Esophagus (tissue), 2 donors: Measurements from ENCODE around the gene IL25. TPM values are rescaled to one million over a fixed set of nuclear protein-coding genes. Genes with fewer than 3 reads are reported as not detected.

Source experiments
- H3K27ac ChIP-seq, 2 donors: one replicate each; pipeline ENCODE4 v1.5.1; 2013; ENCODE audit warnings: low read depth in 2 of 2, mild to moderate bottlenecking in 2 of 2, inconsistent platforms in 1 of 2, low read length in 1 of 2, moderate library complexity in 1 of 2
- H3K27me3 ChIP-seq, 2 donors: one replicate each; pipeline ENCODE4 v1.6.1; 2013; ENCODE audit warnings: low read length in 2 of 2, control low read depth in 1 of 2, mild to moderate bottlenecking in 1 of 2; ENCODE audit not compliant: insufficient read depth in 2 of 2, control insufficient read depth in 1 of 2
- H3K36me3 ChIP-seq, 2 donors: one replicate each; pipeline ENCODE4 v1.6.1; 2013; ENCODE audit warnings: low read length in 1 of 2; ENCODE audit not compliant: control insufficient read depth in 2 of 2, insufficient read depth in 2 of 2
- H3K4me1 ChIP-seq, 2 donors: one replicate each; pipeline ENCODE4 v1.6.1; 2013; ENCODE audit warnings: low read length in 1 of 2; ENCODE audit not compliant: control insufficient read depth in 2 of 2, insufficient read depth in 2 of 2
- H3K4me3 ChIP-seq, 2 donors: one replicate each; pipeline ENCODE4 v1.5.1; 2013; ENCODE audit warnings: low read length in 2 of 2, mild to moderate bottlenecking in 2 of 2, low read depth in 1 of 2, moderate library complexity in 1 of 2
- H3K9me3 ChIP-seq, 2 donors: one replicate each; pipeline ENCODE4 v1.6.1; 2013; ENCODE audit warnings: mild to moderate bottlenecking in 2 of 2, low read depth in 1 of 2, low read length in 1 of 2, moderate library complexity in 1 of 2; ENCODE audit not compliant: control insufficient read depth in 2 of 2, insufficient read depth in 1 of 2
- WGBS, 2 donors: extraction: QIAGEN DNeasy Blood & Tissue Kit; methylation state at CpG; one replicate each; pipeline ENCODE4 v1.1.7; 2013; 5-methylcytosine and 5-hydroxymethylcytosine counted together
- polyA plus RNA-seq, 2 donors: library from polyadenylated mRNA; stranded (reverse); fragments of 200-250 nt; gene quantifications; one replicate each; pipeline ENCODE4 v1.2.3, GENCODE V29; 2013
- donor health status: healthy with polysubstance abuse.
- donor health status: Bipolar disorder and iron deficiency.

IL25 gene
- polyA plus RNA-seq, 2 donors, result not detected

DNA sequence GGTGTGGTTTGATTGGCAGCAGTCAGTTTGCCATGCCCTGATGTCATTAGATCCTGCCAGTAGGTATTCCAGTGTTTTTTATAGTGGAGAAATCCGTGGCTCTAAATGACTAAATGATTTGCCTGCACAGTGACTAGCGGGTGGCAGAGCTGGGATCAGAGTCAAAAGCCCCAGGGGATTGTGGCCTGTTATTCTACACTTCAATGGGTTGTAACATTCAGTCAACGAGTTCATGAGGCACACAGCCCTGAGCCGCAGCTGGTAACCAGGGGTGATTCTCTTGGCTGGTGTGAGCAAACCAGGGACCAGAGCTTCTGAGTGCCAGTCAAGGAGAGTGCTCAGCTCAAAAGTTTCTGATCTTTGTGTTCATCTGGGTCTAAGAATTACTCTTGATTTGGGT, 33.6 kb downstream of the IL25 start:
- Histone ChIP-seq H3K9me3 (no peaks in the 10 kb centered on the region), H3K27me3 (no peaks in the 10 kb centered on the region), H3K4me3 (no peak overlapping the region), H3K36me3 (no peaks in the 10 kb centered on the region), H3K4me1 (no peaks in the 10 kb centered on the region), H3K27ac (no peak overlapping the region)
- WGBS, 2 donors, result 33 to 52% methylated on average over 4 of the region's 4 CpGs

- Histone ChIP-seq H3K36me3 (no peaks in the 10 kb centered on the region), H3K27ac (no peak overlapping the region), H3K4me3 (no peak overlapping the region), H3K9me3 (no peaks in the 10 kb centered on the region), H3K4me1 (no peaks in the 10 kb centered on the region), H3K27me3 (no peaks in the 10 kb centered on the region)
- WGBS, 2 donors, result 85 to 90% methylated on average over 15 of the region's 15 CpGs
These were observed 34.2 kb downstream of the IL25 start for GRCh38 chr14:23406725-23407355.

- no peak within 1 kb of the TSS for H3K4me3 ChIP-seq
- H3K27ac ChIP-seq, result no peak within 1 kb of the TSS
- no peaks in the 10 kb centered on the region for H3K36me3 ChIP-seq
- H3K27me3 ChIP-seq, result no peaks in the 10 kb centered on the region
- no peaks in the 10 kb centered on the region for H3K4me1 ChIP-seq
- H3K9me3 ChIP-seq, result no peaks in the 10 kb centered on the region
- 79 to 80% methylated on average over 15 of the region's 15 CpGs for WGBS, 2 donors
These were observed 35.1 kb downstream of the IL25 start, which contains the start of gene MYH6 for GRCh38 chr14:23407516-23408306. TSS of gene MYH6 (minus strand) at chr14:23408273. CDS start at chr14:23407223, 1,050 bp downstream.

- 53 to 66% methylated on average over 5 of the region's 5 CpGs for WGBS, 2 donors
- Histone ChIP-seq H3K4me3 (no peak overlapping the region), H3K27ac (no peak overlapping the region), H3K9me3 (no peaks in the 10 kb centered on the region), H3K36me3 (no peaks in the 10 kb centered on the region), H3K4me1 (no peaks in the 10 kb centered on the region), H3K27me3 (no peaks in the 10 kb centered on the region)
These were observed 35.7 kb downstream of the IL25 start for GRCh38 chr14:23408307-23408630.

DNA sequence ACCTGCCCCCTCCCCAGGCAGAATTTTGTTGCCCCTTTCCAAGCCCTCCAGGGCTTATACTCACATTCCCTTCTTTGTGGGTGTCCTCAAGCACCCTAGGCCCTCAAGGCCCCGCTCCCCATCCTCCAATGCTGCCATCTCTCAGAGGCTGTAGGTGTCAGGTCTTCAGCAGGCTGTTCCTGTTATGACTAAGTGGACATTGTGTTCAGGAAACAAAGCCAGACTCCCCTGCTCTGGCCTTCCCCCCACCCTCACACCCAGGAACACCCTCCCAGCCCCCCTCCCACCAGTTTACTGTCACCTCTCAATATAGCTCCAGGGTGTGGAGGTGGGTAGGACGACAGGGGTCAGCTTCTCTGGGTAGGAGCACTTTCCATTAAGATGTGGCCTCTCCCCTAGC, 36.9 kb downstream of the IL25 start:
- H3K4me3 ChIP-seq, result no peak overlapping the region
- H3K36me3 ChIP-seq, result no peaks in the 10 kb centered on the region
- no peaks in the 10 kb centered on the region for H3K27me3 ChIP-seq
- no peaks in the 10 kb centered on the region for H3K9me3 ChIP-seq
- WGBS, 2 donors, result 71 to 73% methylated on average over 2 of the region's 2 CpGs
- no peaks in the 10 kb centered on the region for H3K4me1 ChIP-seq
- no peak overlapping the region for H3K27ac ChIP-seq

GRCh38 chr14:23409966-23410635, 37.5 kb downstream of the IL25 start:
- WGBS, 2 donors, result 81 to 82% methylated on average over 13 to 14 of the region's 14 CpGs
- Histone ChIP-seq H3K27ac (no peak overlapping the region), H3K9me3 (no peaks in the 10 kb centered on the region)

DNA sequence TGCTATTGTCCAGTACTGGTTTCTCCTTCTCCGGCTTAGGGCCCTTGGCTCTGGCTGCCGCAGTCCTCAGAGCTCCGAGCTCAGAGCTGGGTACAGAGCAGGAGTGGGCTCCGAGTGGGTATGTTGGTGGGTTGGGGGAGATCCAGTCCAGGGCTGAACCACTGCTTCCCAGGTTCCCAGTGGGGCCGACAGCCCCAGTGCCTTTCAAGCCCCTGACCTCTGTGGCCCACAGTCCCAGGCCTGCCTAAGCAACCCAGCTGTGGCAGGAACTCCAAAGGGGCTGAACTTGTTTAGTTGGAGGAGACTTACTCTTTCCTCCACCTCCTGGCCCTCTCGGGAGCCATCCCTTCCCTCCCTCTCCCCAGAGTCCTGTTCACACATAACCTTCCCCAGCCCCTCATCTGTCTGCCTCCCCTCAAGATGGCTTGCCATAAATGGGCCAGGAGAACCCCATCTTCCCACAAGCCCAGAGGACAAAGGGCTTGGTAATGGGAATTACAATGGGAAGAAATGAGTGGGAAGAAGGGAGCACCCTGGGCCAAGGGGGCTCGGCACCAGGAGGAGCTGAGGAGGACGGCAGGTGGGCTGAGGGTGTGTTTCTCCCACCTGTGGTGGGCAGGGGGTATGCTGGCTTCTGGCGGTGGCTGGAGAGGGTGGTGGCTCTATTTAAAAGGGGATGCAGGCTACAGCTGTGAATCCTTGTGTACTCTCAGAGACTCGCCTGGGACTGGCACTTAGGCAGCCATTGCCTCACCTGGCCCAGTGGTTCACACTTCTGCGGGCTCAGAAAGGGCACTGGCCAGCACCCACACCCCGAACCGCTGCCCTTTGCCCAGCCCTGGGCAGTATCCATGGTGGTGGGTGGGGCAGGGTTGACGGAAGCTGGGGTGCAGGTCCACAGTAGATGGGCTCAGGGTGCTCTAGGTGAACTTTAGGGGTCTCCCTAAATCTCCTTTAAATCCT, 39.2 kb downstream of the IL25 start:
- no peak overlapping the region for H3K4me3 ChIP-seq
- H3K27me3 ChIP-seq, result no peaks in the 10 kb centered on the region
- no peaks in the 10 kb centered on the region for H3K36me3 ChIP-seq
- H3K4me1 ChIP-seq, result no peaks in the 10 kb centered on the region
- no peak overlapping the region for H3K27ac ChIP-seq
- WGBS, 2 donors, result 80 to 83% methylated on average over 14 of the region's 14 CpGs
- H3K9me3 ChIP-seq, result no peaks in the 10 kb centered on the region

More at GRCh38 chr14:23409966-23410635, 37.5 kb downstream of the IL25 start:
- H3K4me1 ChIP-seq, result no peaks in the 10 kb centered on the region
- no peak overlapping the region for H3K4me3 ChIP-seq
- no peaks in the 10 kb centered on the region for H3K36me3 ChIP-seq
- H3K27me3 ChIP-seq, result no peaks in the 10 kb centered on the region

- Histone ChIP-seq H3K4me3 (no peak overlapping the region), H3K36me3 (no peaks in the 10 kb centered on the region), H3K27ac (no peak overlapping the region), H3K27me3 (no peaks in the 10 kb centered on the region), H3K4me1 (no peaks in the 10 kb centered on the region), H3K9me3 (no peaks in the 10 kb centered on the region)
- WGBS, 2 donors, result 88 to 90% methylated on average over 15 to 16 of the region's 16 CpGs
These were observed 41.1 kb downstream of the IL25 start for GRCh38 chr14:23413681-23414080.

DNA sequence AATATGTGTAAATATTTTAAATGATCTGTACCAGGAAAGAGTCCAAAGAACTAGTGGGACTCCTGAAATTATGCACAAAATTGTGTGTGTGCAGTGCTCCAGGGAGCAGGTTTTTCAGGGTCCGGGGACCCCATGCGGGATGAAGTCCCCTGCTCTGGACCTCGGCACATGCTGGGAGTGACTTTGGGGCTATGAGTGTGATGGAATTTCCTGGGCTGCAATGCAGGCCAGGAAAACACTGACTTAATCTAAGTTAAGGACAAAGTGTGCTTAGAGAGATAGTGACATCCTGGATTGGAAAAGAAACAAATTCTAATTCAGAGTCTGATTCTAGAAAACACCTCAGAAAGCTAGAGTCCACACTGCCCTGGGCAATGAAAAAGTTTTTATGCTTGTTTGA, 41.6 kb downstream of the IL25 start:
- no peak overlapping the region for H3K27ac ChIP-seq
- no peaks in the 10 kb centered on the region for H3K27me3 ChIP-seq
- no peaks in the 10 kb centered on the region for H3K9me3 ChIP-seq
- H3K4me1 ChIP-seq, result no peaks in the 10 kb centered on the region
- H3K36me3 ChIP-seq, result no peaks in the 10 kb centered on the region
- no peak overlapping the region for H3K4me3 ChIP-seq
- WGBS, 2 donors, result 70 to 74% methylated on average over 3 of the region's 3 CpGs
